Measurements from ENCODE around the gene TSPAN32.

Gene TSPAN32

GRCh38 chr11:2269601-2270321 is 32.1 kb upstream of the TSPAN32 start:
- Histone ChIP-seq H3K9ac (ENCODE audit: low read length) (peak overlapping the region; percentile 57), H3K36me3 (ENCODE audit: control insufficient read depth, insufficient read depth, low read length) (no peaks in the 10 kb centered on the region), H3K27me3 (ENCODE audit: control insufficient read depth, insufficient read depth, low read length) (peaks cover 57% of the 10 kb centered on the region), H3K4me1 (ENCODE audit: control insufficient read depth, insufficient read depth, low read length) (peaks cover 27% of the 10 kb centered on the region), H3K9me3 (ENCODE audit: control insufficient read depth, low read length) (no peaks in the 10 kb centered on the region), H3K4me3 (ENCODE audit: low read length) (peak overlapping the region; percentile 36)

- Histone ChIP-seq H3K9ac (ENCODE audit: low read length) (peak within 1 kb of the TSS; percentile 57), H3K27me3 (ENCODE audit: control insufficient read depth, insufficient read depth, low read length) (peaks cover 57% of the 10 kb centered on the region), H3K4me3 (ENCODE audit: low read length) (peak within 1 kb of the TSS; percentile 36)
Observed at GRCh38 chr11:2270322-2271076, 31.3 kb upstream of the TSPAN32 start, which contains the start of gene ASCL2. Gene ASCL2, minus strand, starts transcription at chr11:2270588. Its CDS starts 256 bp downstream, at chr11:2270332.

GRCh38 chr11:2271077-2271326 is 30.8 kb upstream of the TSPAN32 start:
- Histone ChIP-seq H3K27me3 (ENCODE audit: control insufficient read depth, insufficient read depth, low read length) (peaks cover 57% of the 10 kb centered on the region), H3K4me3 (ENCODE audit: low read length) (no peak overlapping the region), H3K36me3 (ENCODE audit: control insufficient read depth, insufficient read depth, low read length) (no peaks in the 10 kb centered on the region)

More at GRCh38 chr11:2270322-2271076, 31.3 kb upstream of the TSPAN32 start, which contains the start of gene ASCL2:
- no peaks in the 10 kb centered on the region for H3K36me3 ChIP-seq (ENCODE audit: control insufficient read depth, insufficient read depth, low read length)
- no peaks in the 10 kb centered on the region for H3K9me3 ChIP-seq (ENCODE audit: control insufficient read depth, low read length)
- H3K4me1 ChIP-seq (ENCODE audit: control insufficient read depth, insufficient read depth, low read length) = peaks cover 27% of the 10 kb centered on the region

DNA sequence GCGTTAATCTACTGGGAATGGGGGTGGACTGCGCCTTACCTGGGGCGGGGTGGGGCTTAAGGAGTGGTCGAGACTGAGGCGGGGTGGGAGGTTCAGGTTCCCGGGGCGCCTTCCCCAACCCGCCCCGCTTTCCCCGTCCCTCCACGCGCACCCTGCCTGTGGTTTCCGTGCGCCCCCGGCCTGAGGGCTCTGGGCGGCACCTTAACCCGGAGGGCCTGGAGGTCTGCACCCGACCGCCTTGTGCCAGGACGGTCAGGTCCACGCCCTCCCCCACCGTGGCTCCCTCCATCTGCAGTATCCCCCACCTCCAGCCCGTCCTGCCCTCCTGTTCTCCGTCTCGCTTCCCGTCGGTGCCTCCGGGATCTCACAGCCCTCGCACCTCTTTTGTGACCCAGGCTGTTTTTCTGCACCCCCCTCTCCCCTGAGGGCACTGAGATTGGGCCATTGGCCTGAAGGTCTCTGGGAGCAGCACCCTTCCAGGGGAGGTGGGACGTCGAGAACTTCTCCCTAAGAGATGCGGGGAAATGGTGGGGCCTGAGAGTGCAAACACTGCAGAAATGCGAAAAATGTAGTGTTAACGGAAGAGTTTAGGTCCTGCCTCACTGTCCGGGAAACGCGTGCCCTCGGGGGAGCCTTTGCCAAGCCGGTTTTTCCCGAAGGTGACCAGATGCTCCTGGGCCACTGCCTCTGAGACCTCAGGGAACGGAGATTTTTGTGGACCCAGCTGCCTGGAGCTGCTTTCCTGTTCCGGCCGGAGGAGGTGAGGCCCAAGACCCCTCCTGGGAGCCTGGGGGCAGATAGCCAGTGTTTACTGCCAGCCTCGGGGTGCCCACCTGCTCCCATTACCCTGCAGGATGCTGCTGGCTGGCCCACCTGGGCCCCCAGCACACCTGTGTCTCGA is 30.2 kb upstream of the TSPAN32 start:
- no peak overlapping the region for H3K4me3 ChIP-seq (ENCODE audit: low read length)
- H3K9ac ChIP-seq (ENCODE audit: low read length) = no peak overlapping the region
- H3K27me3 ChIP-seq (ENCODE audit: control insufficient read depth, insufficient read depth, low read length) = peaks cover 58% of the 10 kb centered on the region
- H3K4me1 ChIP-seq (ENCODE audit: control insufficient read depth, insufficient read depth, low read length) = peaks cover 21% of the 10 kb centered on the region
- H3K36me3 ChIP-seq (ENCODE audit: control insufficient read depth, insufficient read depth, low read length) = no peaks in the 10 kb centered on the region
- no peaks in the 10 kb centered on the region for H3K9me3 ChIP-seq (ENCODE audit: control insufficient read depth, low read length)

More at GRCh38 chr11:2271077-2271326, 30.8 kb upstream of the TSPAN32 start:
- Histone ChIP-seq H3K9me3 (ENCODE audit: control insufficient read depth, low read length) (no peaks in the 10 kb centered on the region), H3K4me1 (ENCODE audit: control insufficient read depth, insufficient read depth, low read length) (peaks cover 23% of the 10 kb centered on the region), H3K9ac (ENCODE audit: low read length) (no peak overlapping the region)

GRCh38 chr11:2272228-2272945 is 29.4 kb upstream of the TSPAN32 start:
- Histone ChIP-seq H3K27me3 (ENCODE audit: control insufficient read depth, insufficient read depth, low read length) (peaks cover 60% of the 10 kb centered on the region), H3K9me3 (ENCODE audit: control insufficient read depth, low read length) (no peaks in the 10 kb centered on the region), H3K4me3 (ENCODE audit: low read length) (no peak overlapping the region), H3K36me3 (ENCODE audit: control insufficient read depth, insufficient read depth, low read length) (no peaks in the 10 kb centered on the region), H3K9ac (ENCODE audit: low read length) (no peak overlapping the region), H3K4me1 (ENCODE audit: control insufficient read depth, insufficient read depth, low read length) (peaks cover 20% of the 10 kb centered on the region)

- Histone ChIP-seq H3K9ac (ENCODE audit: low read length) (no peak overlapping the region), H3K4me3 (ENCODE audit: low read length) (no peak overlapping the region), H3K9me3 (ENCODE audit: control insufficient read depth, low read length) (no peaks in the 10 kb centered on the region), H3K27me3 (ENCODE audit: control insufficient read depth, insufficient read depth, low read length) (peaks cover 55% of the 10 kb centered on the region), H3K36me3 (ENCODE audit: control insufficient read depth, insufficient read depth, low read length) (no peaks in the 10 kb centered on the region), H3K4me1 (ENCODE audit: control insufficient read depth, insufficient read depth, low read length) (peaks cover 15% of the 10 kb centered on the region)
Observed at GRCh38 chr11:2272946-2273280, 28.9 kb upstream of the TSPAN32 start.

DNA sequence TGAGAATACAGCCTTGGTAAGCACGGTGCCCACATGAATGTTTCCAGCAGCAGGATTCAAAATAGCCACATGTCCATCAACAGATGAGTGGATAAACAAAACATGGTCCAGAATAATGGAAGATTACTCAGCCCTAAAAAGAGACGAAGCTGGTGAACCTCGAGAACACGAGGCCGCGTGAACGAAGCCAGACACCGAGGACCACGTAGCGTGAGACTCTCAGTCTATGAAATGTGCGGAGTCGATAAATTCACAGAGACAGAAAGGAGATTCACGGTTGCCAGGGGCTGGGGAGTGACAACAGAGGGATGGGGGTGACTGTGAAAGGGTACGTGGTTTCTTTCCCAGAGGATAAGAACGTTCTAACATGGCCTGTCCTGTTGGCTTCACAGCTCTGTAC is 28.5 kb upstream of the TSPAN32 start:
- Histone ChIP-seq H3K36me3 (ENCODE audit: control insufficient read depth, insufficient read depth, low read length) (no peaks in the 10 kb centered on the region), H3K27me3 (ENCODE audit: control insufficient read depth, insufficient read depth, low read length) (peaks cover 51% of the 10 kb centered on the region), H3K9me3 (ENCODE audit: control insufficient read depth, low read length) (no peaks in the 10 kb centered on the region), H3K4me3 (ENCODE audit: low read length) (no peak overlapping the region), H3K4me1 (ENCODE audit: control insufficient read depth, insufficient read depth, low read length) (peaks cover 11% of the 10 kb centered on the region), H3K9ac (ENCODE audit: low read length) (no peak overlapping the region)

DNA sequence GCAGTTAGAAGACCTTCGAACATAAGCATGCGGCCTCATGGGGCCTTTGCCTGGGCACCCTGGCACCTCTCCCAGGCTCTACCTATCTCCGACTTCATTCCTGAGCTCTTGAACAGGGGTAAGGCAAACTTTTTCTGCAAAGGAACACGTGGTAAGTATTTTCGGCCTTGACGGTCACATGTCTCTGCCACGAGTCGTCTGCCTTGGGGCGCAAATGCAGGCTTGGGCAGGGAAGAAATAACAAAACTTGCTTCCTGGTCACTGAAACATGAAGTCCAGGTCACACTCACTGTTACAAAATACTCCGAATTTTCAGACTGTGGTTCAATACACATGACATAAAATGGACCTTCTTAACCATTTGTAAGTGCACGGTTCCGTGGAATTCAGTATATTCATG is 28.0 kb upstream of the TSPAN32 start:
- peaks cover 46% of the 10 kb centered on the region for H3K27me3 ChIP-seq (ENCODE audit: control insufficient read depth, insufficient read depth, low read length)
- no peaks in the 10 kb centered on the region for H3K9me3 ChIP-seq (ENCODE audit: control insufficient read depth, low read length)
- H3K9ac ChIP-seq (ENCODE audit: low read length) = no peak overlapping the region
- H3K4me3 ChIP-seq (ENCODE audit: low read length) = no peak overlapping the region
- no peaks in the 10 kb centered on the region for H3K36me3 ChIP-seq (ENCODE audit: control insufficient read depth, insufficient read depth, low read length)
- H3K4me1 ChIP-seq (ENCODE audit: control insufficient read depth, insufficient read depth, low read length) = peaks cover 6% of the 10 kb centered on the region

DNA sequence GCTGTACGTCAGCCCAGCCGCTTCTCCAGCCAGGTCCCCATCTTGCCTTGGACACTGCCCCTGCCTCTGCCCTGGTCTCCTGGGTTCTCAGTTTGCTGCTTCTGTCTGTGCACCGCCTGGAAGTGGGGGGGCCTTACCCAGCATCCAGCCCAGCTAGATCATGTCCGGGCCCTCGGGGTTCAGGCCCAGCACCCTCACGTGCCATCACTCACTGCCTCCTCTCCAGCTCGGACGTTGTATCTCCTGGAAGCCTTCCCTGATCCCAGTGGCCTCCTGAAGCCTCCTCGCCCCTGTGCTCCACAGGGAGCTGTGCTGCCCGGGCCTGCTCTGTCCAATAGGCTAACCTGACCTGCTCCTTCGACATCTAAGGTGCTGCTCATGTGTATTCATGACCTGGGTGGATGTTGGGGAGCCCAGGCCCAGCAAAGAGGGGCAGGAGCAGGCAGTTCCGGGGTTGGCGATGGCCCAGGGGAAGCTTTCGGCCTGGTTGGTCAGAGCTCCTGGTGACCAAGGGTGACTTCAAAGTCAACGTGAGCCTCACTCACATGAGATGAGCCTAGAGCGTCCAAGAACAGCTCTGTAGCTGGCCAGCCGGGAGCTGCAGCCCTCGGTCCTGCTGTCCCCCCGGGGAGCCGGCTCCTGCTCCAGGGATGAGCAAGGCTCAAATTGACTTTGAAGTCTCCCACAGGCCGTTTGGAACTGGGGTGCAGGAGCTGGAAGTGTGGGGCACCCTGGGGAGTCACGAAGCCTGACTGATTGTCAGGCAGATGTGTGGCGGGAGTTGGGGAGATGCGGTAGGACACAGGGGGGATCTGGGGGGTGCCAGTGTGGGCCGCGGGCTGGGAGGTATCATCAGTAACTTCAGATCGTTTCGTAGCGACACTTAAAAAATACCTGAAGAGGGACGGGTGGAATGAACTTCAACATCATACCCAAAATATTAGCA is 26.2 kb upstream of the TSPAN32 start:
- Histone ChIP-seq H3K27me3 (ENCODE audit: control insufficient read depth, insufficient read depth, low read length) (peaks cover 33% of the 10 kb centered on the region), H3K9ac (ENCODE audit: low read length) (no peak overlapping the region), H3K36me3 (ENCODE audit: control insufficient read depth, insufficient read depth, low read length) (no peaks in the 10 kb centered on the region), H3K4me1 (ENCODE audit: control insufficient read depth, insufficient read depth, low read length) (no peaks in the 10 kb centered on the region), H3K4me3 (ENCODE audit: low read length) (no peak overlapping the region), H3K9me3 (ENCODE audit: control insufficient read depth, low read length) (no peaks in the 10 kb centered on the region)

- Histone ChIP-seq H3K9ac (ENCODE audit: low read length) (no peak overlapping the region), H3K4me3 (ENCODE audit: low read length) (no peak overlapping the region), H3K36me3 (ENCODE audit: control insufficient read depth, insufficient read depth, low read length) (no peaks in the 10 kb centered on the region), H3K27me3 (ENCODE audit: control insufficient read depth, insufficient read depth, low read length) (peaks cover 25% of the 10 kb centered on the region), H3K9me3 (ENCODE audit: control insufficient read depth, low read length) (no peaks in the 10 kb centered on the region), H3K4me1 (ENCODE audit: control insufficient read depth, insufficient read depth, low read length) (no peaks in the 10 kb centered on the region)
Observed at GRCh38 chr11:2276280-2277007, 25.4 kb upstream of the TSPAN32 start.

Data from mucosa of stomach (tissue), 1 donor.